NCI-H1417 treated with DMSO at 0.1 percent for 48 hours (cell line): ENCODE results near the gene LRRFIP2.
"Not testable (repeated sequence)": the region's sequence is repeated elsewhere in the genome, so short reads cannot be mapped to it uniquely, and the experiment has no call there.

Experiments
- DNase-seq: peaks from one replicate; lab custom pipeline; 2025; lab: John Stamatoyannopoulos, UW

The LRRFIP2 gene, protein sequence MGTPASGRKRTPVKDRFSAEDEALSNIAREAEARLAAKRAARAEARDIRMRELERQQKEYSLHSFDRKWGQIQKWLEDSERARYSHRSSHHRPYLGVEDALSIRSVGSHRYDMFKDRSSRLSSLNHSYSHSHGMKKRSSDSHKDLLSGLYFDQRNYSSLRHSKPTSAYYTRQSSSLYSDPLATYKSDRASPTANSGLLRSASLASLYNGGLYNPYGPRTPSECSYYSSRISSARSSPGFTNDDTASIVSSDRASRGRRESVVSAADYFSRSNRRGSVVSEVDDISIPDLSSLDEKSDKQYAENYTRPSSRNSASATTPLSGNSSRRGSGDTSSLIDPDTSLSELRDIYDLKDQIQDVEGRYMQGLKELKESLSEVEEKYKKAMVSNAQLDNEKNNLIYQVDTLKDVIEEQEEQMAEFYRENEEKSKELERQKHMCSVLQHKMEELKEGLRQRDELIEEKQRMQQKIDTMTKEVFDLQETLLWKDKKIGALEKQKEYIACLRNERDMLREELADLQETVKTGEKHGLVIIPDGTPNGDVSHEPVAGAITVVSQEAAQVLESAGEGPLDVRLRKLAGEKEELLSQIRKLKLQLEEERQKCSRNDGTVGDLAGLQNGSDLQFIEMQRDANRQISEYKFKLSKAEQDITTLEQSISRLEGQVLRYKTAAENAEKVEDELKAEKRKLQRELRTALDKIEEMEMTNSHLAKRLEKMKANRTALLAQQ

DNA sequence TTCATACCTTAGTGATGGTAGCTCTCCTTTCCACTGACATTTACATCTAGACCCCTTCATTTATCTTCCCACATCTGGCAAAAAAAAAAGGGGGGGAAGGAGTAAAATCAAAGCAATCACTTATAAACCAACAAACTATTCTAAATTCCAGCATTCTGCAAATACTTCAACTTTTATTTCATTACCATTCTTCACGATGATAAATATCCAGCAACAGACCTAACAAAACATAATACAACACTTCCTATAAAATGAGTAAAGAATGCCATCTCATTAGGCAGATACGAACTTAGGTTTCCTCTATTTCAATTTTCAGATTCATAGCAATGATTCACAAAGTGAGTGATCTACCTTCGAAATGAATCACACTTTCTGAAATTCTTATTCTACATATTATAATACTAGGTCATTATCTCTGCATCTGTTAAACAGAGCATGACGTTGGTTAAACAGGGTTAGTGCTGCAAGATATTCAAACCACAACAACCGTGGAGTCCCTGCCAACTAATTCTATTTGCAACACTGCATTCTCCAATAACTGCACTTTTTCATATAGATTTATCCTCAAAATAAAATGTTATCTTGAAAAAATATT is at the start of gene LRRFIP2:
Gene LRRFIP2, minus strand, starts transcription at position 51 of the 595 bp plus-strand sequence. CDS start 25,599 bp downstream, outside the sequence.
- DNase-seq, result no peak

DNA sequence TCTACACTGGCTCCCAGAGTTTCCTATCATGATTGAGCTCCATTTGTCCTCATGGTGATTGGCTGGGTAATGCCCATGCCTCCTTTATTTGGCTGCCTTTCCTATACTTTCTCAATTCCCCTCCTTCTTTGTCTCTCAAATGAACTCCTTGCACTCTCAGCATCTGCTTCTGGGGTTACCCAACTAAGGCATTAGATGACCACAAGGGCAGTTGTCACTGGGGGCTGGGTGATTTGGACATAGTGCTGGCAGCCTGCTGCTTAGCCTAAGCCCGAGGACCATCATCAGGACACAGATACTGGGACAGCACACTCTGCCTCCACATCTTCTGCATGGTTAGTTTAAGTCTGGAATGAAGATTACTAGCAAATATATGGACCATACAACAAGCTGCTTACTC is 49.2 kb upstream of the LRRFIP2 start:
- DNase-seq, result no peak

DNA sequence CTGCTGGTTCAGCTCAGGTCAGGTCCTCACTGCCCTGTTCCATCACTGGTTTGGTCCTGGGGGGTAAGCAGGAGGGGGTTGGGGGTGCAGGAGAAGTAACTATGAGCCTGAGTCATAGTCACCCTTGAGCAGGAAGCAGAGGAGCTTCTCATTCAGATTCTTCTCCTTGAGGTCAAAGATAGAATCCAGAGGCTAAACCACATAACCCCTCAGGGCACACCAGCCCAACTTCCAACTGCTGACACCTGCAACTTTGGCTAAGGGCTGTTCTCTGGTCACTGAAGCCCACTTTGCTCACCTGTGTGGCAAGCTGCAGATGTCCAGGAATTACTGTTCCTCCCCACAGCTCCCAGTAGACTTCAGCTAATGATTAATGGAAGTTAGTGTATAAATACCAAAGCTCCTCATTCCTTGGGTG is 48.8 kb upstream of the LRRFIP2 start:
- no peak for DNase-seq

DNA sequence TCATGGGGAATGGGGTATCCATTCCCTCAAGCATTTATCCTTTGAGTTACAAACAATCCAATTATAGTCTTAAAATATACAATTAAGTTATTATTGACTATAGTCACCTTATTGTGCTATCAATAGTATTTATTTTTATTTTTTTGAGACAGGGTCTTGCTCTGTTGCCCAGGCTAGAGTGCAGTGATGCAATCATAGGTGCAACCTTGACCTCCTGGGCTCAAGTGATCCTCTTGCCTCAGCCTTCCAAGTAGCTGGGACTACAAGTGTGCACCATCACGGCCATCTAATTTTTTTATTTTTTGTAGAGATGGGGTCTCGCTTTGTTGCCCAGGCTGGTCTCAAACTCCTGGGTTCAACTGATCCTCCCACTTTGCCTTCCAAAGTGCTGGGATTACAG is 48.2 kb upstream of the LRRFIP2 start:
- DNase-seq, result not testable (repeated sequence)

DNA sequence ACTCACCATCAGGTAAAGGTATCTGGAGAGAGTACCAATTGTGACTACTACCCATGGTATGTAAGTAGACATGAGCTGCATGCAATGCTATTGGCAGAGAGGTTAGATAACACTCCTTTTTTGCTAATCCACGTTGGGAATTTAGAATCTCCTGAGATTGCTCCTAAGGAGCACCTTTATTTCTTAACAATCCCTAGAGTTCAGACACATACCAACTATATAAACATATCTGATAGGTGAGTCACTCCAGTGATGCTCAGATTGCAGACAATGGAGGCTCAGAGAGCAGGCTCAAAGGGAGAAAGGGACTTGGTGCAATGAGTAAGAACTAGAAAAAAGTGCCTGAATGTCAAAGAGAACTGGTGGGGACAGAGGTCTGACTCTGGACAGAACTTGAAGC is 47.0 kb upstream of the LRRFIP2 start:
- DNase-seq, result no peak

DNA sequence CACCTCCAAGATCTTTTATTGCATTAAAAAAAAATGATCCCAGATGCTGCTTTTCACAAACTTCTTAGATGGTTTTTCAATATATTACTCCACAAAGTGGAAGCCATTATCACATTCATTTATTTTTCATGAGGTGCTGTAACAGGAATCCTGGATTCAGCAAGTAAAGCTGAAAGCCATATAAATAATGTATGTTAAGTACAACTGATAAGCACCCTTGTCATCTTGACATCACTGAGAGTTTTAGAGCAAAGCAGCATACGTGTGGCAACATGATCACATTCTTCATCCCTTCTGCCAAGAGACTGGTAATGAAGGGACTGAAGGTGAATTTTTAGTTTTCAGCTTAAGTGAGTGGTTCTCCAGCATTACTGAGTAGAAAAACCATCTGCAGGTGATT is 44.9 kb upstream of the LRRFIP2 start:
- DNase-seq, result no peak

DNA sequence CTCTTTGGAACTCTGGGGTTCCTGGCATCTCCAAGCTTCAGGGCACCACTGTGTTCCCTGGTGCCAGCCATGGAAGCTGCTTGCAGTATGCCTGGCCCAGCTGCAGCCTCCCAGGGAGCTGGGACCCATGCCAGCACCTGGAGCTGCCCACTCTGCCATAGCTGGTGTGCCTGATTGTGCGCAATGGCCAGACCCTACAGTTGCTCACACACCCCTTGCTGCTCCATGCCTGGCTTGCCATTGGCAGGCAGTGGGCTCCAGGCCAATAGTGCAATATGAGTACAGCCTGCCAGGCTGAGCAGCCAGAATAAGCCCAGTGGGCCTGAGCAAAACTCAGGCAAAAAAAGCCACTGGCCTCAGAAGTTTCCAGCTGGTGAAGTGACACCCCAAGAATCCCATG is 43.8 kb upstream of the LRRFIP2 start:
- DNase-seq, result no peak

DNA sequence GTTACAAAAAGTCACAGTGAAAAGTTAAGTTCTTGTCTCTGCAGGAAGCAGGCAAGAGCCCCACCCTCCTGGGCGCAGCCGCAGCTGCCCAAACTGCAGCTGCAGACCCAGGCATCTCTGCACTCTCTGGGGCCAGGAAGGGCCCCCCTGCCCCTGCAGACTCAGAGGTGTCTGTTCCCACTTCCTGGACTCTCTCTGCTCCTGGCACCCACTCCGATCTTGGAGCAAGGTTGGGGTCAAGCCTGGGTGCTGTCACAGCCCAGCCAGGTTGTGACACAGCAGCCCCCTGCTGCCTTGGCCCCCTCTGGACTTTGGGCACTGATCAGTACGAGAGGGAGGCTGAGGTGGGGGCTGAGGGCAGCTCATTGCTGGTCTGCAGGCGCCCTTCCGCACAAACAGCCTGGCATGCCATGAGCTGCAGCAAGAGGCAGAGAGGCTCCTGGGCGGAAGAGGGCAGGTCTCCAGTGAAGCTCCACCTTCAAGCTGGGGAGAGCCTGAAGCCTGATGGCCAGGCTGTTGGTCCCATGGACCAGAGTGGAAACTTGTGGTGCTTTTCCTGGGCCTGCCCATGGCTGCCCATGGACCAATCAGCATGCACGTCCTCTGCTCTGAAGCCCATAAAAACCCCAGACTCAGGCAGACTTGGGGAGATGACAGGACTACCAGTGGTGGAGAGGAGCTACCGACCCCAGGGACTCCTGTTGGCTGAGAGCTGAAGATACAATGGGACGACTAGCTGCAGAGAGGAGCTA is 42.9 kb upstream of the LRRFIP2 start:
- DNase-seq, result no peak

DNA sequence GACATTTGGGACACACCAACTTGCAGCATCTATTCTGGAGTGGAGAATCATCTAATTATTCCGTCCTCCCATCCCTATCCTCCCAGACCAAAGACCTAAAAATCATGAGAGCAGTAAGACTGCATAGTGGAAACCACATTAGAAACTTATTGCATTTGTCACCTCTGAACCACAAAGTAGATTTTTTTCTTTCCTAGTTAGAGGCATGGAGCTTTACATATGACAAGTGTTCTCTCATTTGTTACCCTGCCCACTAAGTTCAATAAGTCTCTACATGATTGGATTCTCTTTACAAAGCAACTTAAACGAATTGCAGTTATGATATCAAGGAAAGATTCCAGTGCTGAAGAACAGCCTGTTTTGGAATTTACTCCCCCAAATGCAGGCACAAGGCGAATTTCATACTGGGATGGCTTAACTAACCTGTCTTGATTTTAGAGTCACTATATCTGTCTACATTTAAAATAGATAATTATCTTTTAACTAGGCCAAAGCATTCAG is 42.3 kb upstream of the LRRFIP2 start:
- DNase-seq, result no peak

DNA sequence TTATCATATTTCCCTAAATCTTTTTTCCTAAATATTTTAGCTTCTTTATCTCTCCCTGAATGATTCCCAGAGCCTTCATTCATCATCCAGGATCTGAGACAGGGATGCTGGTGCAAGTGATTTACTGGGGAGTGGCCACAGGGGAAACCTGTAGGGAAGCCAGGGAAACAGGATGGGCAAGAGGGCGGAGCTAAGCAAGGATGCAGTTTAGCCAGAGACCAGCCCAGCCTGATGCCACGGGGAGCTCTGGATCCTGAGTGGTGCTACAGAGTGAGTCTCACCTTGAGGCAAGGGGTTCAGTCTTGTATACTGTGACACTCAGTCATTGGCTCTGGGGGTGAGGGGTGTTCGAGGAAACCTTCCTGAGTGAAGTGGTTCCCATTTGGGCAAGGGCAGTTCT is 39.7 kb upstream of the LRRFIP2 start:
- no peak for DNase-seq

DNA sequence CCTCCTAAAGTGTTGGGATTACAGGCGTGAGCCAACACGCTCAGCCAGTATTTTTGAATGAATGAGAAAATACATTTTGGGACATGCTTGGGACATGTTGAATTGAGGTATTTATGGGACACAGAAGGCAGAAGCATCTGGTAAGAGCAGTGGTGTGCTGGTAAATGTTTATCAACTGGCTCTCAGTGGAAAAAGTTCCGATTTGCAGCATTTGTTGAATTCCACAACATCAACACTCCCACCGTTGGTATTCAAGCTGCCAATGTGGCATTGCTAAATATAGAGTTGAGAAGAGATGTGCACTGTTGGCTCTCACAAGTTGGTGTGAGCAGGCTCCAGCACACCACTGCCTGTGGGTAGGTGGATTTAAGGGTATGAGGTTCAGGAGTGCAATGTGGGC is 35.8 kb upstream of the LRRFIP2 start:
- DNase-seq, result no peak

DNA sequence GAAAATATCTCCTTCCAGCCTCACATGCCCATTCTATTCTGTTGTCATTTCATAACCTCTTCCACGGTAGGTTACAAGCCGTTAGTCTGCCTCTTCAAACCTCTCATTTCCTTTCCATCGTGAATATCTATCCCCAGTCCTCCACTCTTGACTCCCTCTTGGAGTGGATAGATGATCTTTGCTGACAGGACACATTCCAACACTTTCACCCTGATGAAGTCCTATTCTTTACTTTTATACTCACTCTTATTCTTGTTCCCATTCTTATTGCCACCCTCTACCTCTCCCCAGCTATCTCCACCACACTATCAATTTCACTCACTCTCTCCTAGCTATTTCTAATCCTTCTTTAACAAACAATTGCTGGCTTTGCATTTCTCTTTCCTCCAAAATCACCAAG is 34.2 kb upstream of the LRRFIP2 start:
- DNase-seq, result not testable (repeated sequence)

DNA sequence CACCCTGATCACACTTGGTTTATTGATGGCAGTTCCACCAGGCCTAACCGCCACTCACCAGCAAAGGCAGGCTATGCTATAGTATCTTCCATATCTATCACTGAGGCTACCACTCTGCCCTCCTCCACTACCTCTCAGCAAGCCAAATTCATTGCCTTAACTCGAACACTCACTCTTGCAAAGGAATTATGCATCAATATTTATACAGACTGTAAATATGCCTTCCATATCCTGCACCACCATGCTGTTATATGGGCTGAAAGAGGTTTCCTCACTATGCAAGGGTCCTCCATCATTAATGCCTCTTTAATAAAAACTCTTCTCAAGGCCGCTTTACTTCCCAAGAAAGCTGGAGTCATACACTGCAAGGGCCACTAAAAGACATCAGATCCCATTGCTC is 33.6 kb upstream of the LRRFIP2 start:
- DNase-seq, result not testable (repeated sequence)

DNA sequence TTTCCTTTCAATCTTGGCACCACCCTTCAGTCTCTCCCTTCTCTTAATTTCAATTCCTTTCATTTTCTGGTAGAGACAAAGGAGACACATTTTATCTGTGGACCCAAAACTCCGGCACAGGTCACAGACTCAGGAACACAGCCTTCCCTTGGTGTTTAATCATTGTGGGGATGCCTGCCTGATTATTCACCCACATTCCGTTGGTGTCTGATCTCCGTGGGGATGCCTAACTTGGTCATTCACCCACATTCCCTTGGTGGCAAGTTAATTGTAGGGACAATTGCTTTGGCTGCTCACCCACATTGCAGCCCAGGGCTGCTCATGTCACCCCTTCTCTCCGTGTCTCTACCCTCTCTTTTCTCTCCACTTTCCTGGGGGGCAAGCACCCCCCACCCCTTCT is 31.7 kb upstream of the LRRFIP2 start:
- not testable (repeated sequence) for DNase-seq

DNA sequence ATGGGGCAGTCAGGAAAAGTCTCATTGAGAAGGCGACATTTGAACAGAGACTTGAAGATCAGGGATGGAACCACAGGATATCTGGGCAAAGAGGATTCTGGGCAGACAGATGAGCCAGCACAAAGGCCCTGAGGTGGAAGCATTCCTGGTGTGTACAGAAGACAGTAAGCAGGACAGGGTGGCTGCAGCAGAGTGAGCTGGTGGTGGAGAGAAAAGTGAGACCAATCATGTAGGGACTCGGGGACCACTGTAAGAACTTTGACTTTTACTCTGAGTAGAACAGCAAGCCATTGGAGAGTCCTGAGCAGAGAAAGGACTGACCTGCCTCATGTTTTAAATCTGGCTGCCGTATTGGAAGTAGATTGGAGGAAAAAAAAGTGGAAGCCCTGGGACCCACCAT is 29.9 kb upstream of the LRRFIP2 start:
- DNase-seq, result no peak

DNA sequence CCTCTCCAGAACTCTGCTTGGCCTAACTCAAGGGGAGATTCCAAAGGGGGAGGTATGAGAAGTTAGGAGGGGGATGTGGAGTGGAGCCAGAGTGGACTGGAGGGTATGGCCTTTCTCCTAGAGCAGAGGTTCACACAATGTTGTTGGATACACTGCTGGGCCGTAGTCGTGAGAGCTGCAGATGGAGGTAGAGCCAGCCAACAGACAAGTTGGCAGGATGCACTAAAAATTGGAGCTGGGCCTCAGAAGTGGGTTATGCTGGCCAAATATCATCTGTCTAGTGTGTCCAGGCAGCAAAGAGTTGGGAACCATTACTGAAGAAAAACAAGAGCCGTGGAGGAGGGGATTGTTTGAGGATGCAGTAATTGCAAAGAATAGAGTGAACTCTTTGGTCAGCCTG is 27.7 kb upstream of the LRRFIP2 start:
- no peak for DNase-seq

DNA sequence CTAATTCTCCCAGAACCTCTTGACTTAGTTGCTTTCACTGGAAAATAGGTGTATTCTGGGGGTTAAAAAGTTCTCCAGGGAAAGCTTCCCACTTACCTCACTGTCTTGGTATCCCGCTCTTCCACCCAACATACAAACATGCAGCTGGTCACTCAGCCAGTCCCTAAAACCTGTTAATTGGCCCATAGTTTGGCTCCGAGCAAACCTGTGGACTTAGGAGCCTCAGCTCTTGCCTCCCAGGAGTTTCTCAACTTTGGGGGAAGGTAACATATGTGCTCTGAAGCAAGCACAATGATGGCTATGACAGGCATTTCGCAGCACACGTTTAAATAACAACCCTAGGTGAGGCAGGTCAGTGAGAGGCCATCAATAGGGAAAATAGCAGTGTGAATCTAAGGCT is 25.8 kb upstream of the LRRFIP2 start:
- no peak for DNase-seq

DNA sequence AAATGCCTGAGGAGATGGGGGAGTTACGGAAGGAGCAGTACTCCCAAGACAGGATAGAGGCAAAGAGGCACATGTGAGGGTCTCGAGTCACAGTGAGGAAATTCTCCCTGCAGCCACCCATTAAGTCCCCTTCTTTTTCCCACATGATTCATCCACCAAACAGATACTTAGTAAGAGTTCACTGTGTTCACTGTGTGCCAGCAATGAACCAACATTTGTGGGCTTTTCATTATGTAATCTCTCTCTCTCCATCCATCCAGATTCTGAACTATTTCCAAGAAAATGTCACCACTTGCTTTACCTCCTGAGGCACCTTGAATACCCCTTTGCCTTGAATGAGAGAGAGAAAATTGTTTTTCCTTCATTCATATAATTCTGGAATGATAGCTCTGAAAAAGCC is 24.6 kb upstream of the LRRFIP2 start:
- no peak for DNase-seq

DNA sequence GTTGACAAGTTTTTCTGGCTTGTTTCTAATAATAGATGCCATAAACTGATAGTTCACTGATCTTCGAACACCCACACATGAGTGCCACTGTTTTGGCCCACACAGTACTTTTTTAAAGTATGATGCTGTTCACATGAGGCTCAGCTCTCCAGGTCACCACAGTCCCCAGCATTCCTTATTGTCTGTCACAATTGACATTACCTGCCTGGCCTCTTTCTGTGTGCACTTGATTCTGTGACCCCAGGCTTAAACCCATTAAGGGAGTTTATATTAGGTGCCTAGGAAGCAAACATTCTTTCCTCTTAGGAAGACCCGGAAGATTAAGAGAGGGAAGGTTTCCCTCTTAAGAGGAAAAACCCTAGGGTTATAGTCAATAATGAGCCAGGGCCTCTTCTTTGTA is 24.2 kb upstream of the LRRFIP2 start:
- no peak for DNase-seq

DNA sequence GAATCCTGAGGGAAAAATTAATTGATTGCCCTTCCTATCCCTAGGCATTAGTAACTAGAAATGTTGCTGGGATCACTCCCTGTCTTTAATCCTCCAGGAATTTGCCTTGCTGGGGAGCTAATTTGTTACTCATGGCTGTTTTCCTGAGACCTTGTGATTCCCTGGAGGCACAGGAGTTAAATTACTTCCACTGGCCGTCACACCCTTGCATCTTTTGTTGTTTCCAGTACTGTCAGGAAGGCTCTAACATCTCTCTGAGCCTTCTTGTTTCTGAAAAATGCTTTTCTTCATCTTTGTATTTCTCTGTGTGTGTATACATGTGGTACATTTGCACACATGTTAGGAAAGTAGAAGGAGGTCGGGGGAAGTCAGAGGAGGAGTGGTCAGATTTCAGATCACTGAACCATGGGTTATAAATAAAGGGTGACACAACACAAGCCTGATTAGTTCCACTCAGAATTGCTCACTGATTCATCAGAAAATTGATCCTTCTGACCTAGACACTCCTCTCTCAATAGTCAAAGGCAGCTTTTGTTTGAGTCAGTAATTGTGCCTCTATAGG is 23.5 kb upstream of the LRRFIP2 start:
- DNase-seq, result no peak

DNA sequence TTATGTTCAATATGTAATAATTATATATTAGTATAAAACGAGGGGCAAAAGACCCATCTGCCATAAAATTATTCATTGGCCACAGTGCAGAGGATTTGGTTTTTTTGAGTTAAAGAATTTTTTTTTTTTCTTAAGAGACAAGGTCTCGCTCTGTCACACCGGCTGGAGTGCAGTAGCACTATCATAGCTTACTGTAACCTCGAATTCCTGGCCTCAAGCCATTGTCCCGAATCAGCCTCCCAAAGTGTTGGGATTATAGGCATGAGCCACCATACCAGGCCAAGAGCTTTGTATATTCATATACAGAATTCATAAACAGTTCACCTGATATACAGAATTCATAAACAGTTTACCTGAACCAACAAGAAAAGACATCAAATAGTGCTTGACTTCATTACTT is 20.2 kb upstream of the LRRFIP2 start:
- no peak for DNase-seq

DNA sequence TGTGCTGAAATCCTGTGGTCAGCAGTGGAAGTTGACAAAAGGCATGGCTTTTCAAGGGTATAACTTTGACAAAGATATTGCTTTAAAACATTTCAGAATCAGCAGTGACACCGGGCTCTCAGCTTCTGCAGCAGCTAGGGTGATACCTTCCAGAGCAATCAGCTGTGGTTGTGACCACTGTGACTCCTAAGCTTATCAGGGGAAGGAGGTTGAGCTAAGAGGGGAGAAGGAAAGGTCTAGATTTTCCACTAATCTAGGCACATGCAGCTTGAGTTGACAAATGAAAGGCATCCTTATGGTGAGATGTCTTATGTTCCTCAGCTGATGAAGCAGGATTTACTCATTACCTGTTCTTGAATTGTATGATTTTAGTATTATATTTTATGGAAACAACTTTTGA is 16.3 kb upstream of the LRRFIP2 start:
- DNase-seq, result no peak
